HFFc6 (cell line): ENCODE results near the gene SBNO2. TPM values are rescaled to one million over a fixed set of nuclear protein-coding genes. Genes with fewer than 3 reads are reported as not detected.

Experiments used
- DNase-seq: peaks from one replicate; pipeline ENCODE4 v3.0.0-alpha.2; 2018
- H3K27ac Mint-ChIP-seq: 2 replicates; pipeline ENCODE4 v1.8.0; 2020; ENCODE audit warnings: mild to moderate bottlenecking, mixed read lengths
- H3K27me3 Mint-ChIP-seq: 2 replicates; pipeline ENCODE4 v1.8.0; 2021; ENCODE audit warnings: mild to moderate bottlenecking, moderate library complexity, mixed read lengths; ENCODE audit not compliant: insufficient read depth
- H3K36me3 Mint-ChIP-seq: 2 replicates; pipeline ENCODE4 v1.8.0; 2021; ENCODE audit warnings: low read depth, mixed read lengths
- H3K4me1 Mint-ChIP-seq: 2 replicates; pipeline ENCODE4 v1.8.0; 2020; ENCODE audit warnings: low read depth, mixed read lengths
- H3K4me3 Mint-ChIP-seq: 2 replicates; pipeline ENCODE4 v1.8.0; 2020; ENCODE audit warnings: mild to moderate bottlenecking, moderate library complexity, mixed read lengths
- H3K9me3 Mint-ChIP-seq: 2 replicates; pipeline ENCODE4 v1.8.0; 2020; ENCODE audit warnings: mild to moderate bottlenecking, mixed read lengths
- total RNA-seq, 6 experiments: library from RNA; stranded (reverse); fragmentation: NEBNext Ultra II Directional; extraction: Animal tissue kit (Norgen Biotek cat#: 25700); gene quantifications; 2 replicates in 1 of 6; 3 replicates in 5 of 6; pipeline ENCODE4 v1.2.3, GENCODE V29; 2021
- TF ChIP-seq, protein P1 (sequence below): fragments of 200-600 bp; sonication (generic); IDR thresholded peaks from 2 replicates; pipeline ENCODE4 v1.5.0; 2021; ENCODE audit warnings: antibody characterized with exemption, mild to moderate bottlenecking

SBNO2 gene
- total RNA-seq, 6 experiments from 2014 or later: 33.7 to 49.8 (median 41.5) TPM

DNA sequence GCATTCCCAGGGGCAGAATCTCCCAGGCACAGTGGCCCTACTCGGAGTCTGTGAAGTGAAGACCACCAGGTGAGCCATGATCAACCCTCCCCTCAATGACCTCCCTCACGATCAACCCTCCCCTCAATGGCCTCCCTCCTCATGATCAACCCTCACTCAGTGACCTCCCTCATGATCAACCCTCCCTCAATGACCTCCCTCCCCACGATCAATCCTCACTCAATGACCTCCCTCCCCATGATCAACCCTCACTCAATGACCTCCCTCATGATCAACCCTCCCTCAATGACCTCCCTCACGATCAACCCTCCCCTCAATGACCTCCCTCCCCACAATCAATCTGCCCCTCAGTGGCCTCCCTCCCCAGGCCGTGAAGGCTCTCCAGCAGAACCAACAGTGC lies 32.1 kb downstream of the SBNO2 start:
- DNase-seq: no peak
- no peak overlapping the region for H3K4me3 Mint-ChIP-seq
- TF ChIP-seq, protein P1, sequence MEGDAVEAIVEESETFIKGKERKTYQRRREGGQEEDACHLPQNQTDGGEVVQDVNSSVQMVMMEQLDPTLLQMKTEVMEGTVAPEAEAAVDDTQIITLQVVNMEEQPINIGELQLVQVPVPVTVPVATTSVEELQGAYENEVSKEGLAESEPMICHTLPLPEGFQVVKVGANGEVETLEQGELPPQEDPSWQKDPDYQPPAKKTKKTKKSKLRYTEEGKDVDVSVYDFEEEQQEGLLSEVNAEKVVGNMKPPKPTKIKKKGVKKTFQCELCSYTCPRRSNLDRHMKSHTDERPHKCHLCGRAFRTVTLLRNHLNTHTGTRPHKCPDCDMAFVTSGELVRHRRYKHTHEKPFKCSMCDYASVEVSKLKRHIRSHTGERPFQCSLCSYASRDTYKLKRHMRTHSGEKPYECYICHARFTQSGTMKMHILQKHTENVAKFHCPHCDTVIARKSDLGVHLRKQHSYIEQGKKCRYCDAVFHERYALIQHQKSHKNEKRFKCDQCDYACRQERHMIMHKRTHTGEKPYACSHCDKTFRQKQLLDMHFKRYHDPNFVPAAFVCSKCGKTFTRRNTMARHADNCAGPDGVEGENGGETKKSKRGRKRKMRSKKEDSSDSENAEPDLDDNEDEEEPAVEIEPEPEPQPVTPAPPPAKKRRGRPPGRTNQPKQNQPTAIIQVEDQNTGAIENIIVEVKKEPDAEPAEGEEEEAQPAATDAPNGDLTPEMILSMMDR: no peak
- no peak overlapping the region for H3K27ac Mint-ChIP-seq
- H3K9me3 Mint-ChIP-seq: peaks cover 10% of the 10 kb centered on the region
- 0 out of 2 replicates have a peak, but pooled peaks cover 5% of the 10 kb centered on the region for H3K4me1 Mint-ChIP-seq
- peaks cover 9% of the 10 kb centered on the region for H3K27me3 Mint-ChIP-seq
- peaks cover 48% of the 10 kb centered on the region for H3K36me3 Mint-ChIP-seq

DNA sequence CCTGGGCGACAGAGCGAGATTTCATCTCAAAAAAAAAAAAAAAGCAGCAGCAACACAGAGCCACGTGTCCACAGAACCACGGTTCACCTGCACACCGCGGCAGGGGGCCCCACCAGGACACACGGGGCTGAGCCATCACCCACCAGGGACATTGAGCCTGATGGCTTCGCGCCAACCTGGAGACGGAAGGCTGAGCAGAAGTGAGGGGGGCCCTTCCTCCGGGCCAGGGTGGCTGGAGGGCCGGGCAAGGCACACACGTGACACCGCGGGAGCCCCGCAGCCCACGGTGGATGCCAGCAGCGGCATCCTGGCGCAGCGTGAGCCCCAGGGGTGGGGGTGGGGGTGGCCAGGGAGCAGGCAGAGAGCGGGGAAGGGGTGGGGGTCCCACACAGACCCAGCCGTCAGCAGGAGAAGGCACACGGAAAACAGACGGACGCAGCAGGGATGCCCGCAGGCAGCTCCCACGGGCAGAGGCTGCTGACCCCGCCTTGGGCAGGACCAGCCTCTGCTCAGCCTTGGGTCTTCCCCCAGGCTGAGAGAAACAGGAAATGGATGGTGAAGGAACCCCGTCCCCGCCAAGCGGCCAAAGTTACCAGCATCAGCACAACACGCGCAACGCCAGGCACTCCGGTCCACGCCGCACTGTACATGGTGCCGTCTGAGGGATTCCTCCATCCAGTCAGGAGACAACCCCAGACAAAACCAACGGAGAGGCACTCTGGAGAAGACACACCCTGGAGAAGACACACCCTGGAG lies 33.6 kb downstream of the SBNO2 start:
- Mint-ChIP-seq H3K9me3 (peaks cover 10% of the 10 kb centered on the region), H3K4me3 (no peak overlapping the region), H3K27me3 (peaks cover 7% of the 10 kb centered on the region), H3K27ac (no peak overlapping the region), H3K36me3 (peaks cover 48% of the 10 kb centered on the region), H3K4me1 (0 out of 2 replicates have a peak, but pooled peaks cover 5% of the 10 kb centered on the region)
- no peak for DNase-seq
- TF ChIP-seq, protein P1: no peak

DNA sequence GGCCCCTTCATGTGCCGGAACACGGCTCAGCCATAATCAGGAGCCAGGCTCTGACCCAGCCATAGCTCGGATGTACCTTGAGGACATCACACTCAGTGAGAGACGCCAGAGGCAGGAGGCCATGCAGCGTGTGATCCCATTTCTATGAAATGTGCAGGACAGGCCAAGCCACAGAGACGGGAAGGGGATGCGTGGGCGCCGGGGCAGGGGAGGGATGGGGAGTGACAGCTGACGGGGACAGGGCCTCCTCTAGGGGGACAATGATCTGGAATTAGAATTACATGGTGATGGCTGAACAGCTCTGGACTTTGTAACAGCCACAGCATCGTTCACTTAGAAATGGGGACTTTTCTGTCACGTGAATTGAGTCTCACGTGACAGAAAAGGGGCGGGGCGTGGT lies 34.9 kb downstream of the SBNO2 start:
- Mint-ChIP-seq H3K27me3 (peaks cover 5% of the 10 kb centered on the region), H3K4me3 (no peak overlapping the region), H3K27ac (no peak overlapping the region; the same call in 1 of the 2 replicates), H3K4me1 (no peaks in the 10 kb centered on the region), H3K9me3 (peaks cover 6% of the 10 kb centered on the region), H3K36me3 (peaks cover 38% of the 10 kb centered on the region)
- DNase-seq: no peak
- TF ChIP-seq, protein P1: no peak

DNA sequence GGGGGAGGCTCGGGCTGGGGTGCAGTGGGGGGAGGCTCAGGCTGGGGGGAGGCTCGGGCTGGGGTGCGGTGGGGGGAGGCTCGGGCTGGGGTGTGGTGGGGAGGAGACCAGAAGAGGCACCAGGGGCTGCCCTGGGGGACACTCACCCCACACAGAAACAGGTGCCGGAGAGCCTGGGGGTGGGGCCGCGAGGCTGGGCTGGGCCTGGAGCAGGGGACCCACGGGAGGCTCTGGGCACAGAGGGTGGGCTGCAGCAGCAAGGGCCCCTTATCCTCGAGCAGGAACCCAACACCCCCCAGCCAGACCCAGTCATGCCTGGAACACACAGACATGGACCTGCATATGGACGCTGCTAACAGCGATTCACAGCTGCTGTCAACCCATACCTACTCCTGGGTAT lies 35.9 kb downstream of the SBNO2 start:
- no peak overlapping the region for H3K27ac Mint-ChIP-seq
- H3K27me3 Mint-ChIP-seq: peaks cover 4% of the 10 kb centered on the region; the same call in 1 of the 2 replicates
- peaks cover 28% of the 10 kb centered on the region for H3K36me3 Mint-ChIP-seq
- H3K4me3 Mint-ChIP-seq: no peak overlapping the region
- H3K9me3 Mint-ChIP-seq: peaks cover 6% of the 10 kb centered on the region
- no peak for DNase-seq
- TF ChIP-seq, protein P1: no peak
- no peaks in the 10 kb centered on the region for H3K4me1 Mint-ChIP-seq

DNA sequence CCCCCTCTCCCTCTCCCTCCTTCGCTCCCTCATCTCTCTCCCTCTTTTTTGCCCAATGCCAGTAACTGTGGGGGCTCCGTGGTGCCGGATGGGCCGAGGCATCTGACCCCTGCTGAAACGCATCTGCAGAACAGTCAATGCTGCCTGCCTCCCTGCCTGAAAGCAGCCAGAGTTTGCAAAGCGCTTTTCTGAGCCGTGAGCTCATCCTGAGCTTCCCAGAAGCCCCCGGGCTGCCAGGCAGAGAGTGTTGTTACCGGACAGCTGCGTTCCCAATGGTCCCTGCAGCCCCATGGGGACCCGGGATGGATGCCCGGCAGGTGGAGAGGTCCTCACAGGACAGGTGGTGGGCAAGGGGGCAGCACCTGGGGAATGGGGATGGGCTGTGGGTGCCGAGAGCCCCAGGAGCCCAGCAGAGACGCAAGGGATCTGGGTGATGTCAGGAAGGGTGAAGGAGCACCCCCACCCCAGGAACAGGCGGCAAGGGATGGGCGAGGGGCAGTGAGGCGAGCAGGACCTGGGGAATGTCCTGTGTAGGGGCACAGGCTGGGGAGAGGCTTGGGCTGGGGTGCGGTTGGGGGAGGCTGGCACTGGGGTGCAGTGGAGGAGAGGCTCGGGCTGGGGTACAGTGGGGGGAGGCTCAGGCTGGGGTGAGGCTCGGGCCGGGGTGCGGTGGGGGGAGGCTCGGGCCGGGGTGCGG lies 37.3 kb downstream of the SBNO2 start:
- TF ChIP-seq, protein P1: no peak
- H3K27ac Mint-ChIP-seq: peak overlapping the region; percentile 40; the same call in 1 of the 2 replicates
- no peaks in the 10 kb centered on the region for H3K4me1 Mint-ChIP-seq
- H3K27me3 Mint-ChIP-seq: peaks cover 4% of the 10 kb centered on the region; the same call in 1 of the 2 replicates
- peaks cover under 1% of the 10 kb centered on the region for H3K9me3 Mint-ChIP-seq
- no peak for DNase-seq
- peaks cover 16% of the 10 kb centered on the region for H3K36me3 Mint-ChIP-seq
- H3K4me3 Mint-ChIP-seq: no peak overlapping the region
